GM08714 (cell line): ENCODE measurements around the gene DNAL4.

Experiments
- H3K4me3 ChIP-seq: fragments of 200-500 bp; sonication (Bioruptor generic); 2 replicates; pipeline ENCODE4 v1.5.1; 2014; ENCODE audit warnings: mild to moderate bottlenecking, low read length, inconsistent platforms
- ZNF274 ChIP-seq: IDR thresholded peaks from 2 replicates; pipeline ENCODE4 v1.6.1; 2012; ENCODE audit warnings: mild to moderate bottlenecking, low read depth, low read length

The DNAL4 gene

DNA sequence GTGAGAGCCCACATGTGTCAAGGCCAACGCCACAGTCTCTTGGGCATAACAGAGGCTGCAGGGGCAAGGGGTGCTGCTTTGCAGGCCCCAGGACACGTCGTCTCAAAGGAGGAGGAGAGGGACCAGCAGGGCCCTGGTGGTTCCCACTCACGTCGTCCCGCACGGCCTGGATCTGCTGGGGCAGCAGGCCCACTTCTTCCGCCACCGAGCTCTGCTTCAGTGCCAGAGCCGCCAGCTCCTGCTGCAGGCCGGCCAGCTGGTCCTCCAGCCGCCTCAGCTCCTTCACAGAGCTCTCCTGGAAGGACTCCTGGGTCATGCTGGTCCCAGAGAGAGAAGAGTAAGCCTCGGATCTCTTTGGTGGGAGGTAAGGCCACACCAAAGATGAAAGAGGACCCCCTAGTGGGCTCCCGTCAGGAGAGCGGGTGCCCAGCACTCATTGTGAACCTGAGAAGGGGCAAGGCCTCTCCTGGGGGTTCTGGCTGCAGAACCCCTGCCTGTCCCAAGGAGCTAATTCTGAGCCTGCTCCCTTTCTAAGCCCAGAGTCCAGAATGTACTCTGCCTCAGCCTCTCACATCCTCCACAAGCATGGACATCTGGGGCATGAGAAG lies 53.7 kb downstream of the DNAL4 start:
- no peak for TF ChIP-seq ZNF274
- H3K4me3 ChIP-seq: no peak overlapping the region

DNA sequence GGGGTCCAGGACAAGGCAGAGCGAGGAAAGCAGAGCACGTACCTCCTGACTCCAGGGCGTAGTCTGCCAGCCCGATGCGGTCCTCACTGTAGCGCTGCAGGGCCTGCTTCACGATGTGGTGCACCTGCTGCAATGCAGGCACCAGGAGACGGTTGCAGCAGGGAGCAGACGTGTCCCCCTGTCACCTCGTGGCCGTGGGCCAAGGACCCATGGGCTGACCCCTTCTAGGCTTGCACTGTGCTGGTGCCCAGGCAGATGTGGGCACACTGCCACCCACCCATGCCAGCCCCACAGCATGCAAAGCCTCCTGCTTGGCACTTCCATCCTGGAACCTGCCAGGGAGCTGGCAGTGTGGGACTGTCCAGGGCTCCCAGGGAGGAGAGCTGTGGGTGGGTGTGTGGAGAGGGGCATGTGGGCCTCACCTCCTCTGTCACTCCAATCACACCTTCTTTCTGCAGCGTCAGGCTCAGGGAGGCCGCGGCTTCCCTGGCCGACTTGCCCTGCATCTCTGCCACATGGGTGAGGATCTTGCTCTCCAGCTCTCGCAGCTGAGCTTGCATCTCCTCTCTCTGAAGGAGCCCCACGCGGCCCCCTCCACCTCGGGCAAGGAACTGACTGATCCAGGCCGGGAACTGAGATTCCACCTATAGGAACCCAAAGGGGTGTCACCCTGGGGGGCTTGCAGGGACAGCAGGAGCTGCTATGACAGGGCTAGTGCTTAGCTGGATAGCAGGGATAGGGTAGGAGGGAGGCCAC lies 54.5 kb downstream of the DNAL4 start:
- no peak for TF ChIP-seq ZNF274
- H3K4me3 ChIP-seq: no peak overlapping the region

DNA sequence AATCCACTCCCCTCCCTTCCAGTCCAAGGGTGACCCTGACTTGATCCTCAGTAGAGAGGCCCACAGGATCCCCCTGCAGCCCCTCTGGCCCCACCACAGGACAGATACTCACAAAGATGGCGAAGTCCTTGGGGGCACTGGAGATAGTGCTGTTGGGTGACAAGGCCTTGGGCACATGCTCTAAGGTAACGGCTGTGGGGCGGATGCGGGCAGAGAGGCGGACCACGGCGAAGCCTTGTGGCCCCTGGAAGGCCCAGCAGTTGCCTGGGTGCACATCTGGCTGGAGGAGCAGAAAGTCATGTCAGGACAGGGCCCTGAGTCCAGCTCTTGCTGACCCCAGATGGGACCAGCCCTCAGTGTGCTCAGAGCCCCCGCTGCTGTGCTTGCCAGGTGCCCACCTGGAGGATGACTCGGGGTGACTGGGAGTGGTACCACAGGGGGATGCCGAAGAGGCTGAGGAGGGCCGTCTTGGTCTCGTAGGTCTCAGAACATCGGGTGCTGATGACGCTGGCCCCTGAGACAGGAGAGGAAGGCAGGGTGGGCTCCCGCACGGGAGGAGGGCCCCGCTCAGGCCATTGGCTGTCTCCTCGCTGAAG lies 55.4 kb downstream of the DNAL4 start:
- no peak overlapping the region for H3K4me3 ChIP-seq
- no peak for TF ChIP-seq ZNF274

DNA sequence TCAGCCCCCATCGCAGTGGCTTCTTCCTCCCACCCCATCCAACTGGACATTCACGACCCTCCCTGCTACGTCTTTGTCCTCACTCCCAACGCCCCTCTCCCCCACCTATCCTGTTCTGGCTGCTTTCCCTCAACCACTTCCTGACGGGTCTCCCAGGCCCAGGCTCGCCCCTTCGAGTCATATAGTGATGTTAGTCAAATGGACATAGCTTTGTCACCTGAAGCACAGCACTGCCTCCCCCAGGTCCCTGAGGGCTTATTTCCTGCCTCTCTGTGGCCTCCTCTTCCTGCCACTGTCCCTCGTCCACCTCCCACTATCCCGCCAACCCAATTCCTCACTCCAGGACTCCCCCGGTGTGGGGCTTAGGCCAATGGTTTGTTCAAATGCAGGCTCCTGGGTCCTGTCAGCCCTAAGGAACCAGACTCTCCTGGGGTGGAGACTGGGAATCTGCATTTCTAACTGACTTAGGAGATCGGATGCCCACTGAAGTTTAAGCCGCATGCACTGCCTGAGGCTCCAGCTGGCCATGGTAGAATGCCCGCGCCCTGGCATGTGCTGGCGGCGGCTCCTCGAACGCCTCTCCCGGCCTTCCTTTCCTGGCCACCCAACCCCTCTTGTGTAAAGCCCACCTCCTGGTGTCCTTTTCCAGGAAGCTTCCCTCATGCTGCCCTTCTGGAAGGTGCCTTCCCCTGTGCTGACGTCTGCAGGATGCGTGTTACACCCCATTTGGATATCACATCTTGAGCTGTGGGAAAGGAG lies 56.5 kb downstream of the DNAL4 start:
- no peak overlapping the region for H3K4me3 ChIP-seq
- TF ChIP-seq ZNF274: no peak

DNA sequence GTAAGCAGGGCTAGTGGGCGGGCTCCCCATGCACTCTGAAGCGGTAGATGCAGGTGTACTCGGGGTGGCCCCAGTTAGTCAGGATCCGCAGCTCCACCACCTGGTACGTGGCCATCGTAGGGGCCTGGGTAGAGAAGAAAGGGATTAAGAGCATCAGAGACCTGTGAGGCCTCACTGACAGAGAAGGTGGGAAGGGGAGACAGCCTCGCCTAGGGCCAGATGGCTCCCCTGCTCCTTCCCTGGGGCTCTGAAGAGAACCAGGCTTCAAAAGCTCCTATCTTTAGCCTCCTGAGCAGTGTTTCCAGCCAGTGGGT lies 57.7 kb downstream of the DNAL4 start:
- H3K4me3 ChIP-seq: no peak overlapping the region
- no peak for TF ChIP-seq ZNF274

DNA sequence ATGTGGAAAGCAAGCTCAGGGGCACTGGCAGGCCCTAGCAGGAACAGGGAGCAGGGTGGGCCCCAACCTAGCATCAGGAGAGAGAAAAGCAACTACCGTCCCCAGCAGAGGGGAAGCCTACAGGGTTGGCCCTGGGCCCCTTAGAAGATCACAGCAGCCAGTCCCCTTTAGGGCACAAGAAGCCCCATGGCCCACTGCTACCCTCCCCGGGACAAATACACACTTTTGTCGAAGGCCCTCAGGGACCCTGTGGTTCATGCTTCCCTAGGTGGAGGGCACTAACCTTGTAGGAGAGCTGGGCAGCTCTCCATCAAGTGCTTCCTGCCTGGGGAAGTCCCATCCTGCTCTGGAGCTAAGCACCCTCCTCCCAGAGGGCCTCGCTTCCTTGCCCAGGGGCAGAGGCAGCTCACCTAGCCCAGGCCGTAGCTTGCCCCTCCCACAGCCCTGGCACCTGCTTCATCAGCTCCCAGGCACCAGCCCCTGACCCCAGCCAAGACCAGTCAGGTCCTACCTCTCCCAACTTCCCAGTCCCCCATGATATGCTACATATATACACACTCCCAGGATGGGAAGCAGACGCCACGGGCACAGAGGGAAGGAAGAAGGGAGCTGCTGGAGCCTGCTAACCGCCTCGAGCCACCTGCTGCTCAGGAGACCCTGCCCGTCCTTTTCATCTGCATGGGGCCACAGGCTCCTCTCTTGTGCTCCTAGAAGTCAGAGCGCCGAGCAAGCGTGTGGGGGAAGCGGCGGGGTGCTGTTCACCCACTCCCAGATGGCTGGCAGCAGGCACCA lies 58.3 kb downstream of the DNAL4 start:
- no peak for TF ChIP-seq ZNF274
- H3K4me3 ChIP-seq: no peak overlapping the region

DNA sequence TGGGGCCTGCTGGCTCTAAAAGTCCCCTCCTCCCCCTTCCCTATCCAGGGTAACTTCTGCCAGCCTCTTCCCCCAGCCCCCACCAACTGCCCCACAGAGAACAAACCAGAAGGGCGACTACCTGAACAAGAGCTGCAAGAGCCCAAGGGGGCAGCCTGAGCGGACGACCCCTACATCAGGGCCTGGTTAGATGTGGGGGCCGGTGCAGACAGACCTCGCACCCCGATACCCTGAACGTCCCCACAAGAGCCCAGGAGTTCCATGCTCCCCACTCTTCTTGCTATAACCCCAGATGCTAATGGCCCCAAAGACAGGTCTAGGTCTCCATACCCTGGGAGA lies 58.8 kb downstream of the DNAL4 start:
- no peak for TF ChIP-seq ZNF274
- no peak overlapping the region for H3K4me3 ChIP-seq

DNA sequence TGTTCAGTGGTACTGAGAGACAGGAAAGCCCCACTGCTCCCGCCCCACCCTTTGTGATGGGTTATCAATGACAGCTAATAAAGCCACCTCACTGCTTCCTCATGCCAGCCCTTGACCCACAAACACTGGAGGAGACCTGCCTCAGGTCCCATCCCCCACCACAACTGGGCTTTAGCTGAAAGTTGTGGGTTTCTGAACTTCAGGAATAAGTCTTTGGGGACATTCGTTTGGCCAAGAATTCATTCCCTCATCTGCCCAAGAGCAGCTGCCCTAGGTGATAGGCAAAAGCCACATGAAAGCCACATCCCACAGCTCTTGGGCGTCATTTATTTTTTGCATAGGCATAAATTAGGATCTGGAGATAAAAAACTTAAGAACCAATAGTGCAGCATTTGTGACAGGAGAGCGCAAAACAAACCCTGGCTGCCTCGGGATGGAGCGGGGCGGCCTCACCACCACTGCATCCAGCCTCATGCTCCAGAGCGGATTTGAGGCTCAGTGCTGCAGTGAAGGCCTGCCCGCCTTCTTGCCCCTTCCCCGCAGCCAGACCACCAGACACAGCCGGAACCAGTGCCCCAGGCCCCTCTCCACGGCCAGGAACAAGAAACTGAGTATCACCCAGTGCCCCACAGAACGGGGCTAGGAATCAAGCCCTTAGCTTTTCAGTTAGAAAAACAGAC lies 59.4 kb downstream of the DNAL4 start:
- no peak for TF ChIP-seq ZNF274
- H3K4me3 ChIP-seq: no peak overlapping the region

DNA sequence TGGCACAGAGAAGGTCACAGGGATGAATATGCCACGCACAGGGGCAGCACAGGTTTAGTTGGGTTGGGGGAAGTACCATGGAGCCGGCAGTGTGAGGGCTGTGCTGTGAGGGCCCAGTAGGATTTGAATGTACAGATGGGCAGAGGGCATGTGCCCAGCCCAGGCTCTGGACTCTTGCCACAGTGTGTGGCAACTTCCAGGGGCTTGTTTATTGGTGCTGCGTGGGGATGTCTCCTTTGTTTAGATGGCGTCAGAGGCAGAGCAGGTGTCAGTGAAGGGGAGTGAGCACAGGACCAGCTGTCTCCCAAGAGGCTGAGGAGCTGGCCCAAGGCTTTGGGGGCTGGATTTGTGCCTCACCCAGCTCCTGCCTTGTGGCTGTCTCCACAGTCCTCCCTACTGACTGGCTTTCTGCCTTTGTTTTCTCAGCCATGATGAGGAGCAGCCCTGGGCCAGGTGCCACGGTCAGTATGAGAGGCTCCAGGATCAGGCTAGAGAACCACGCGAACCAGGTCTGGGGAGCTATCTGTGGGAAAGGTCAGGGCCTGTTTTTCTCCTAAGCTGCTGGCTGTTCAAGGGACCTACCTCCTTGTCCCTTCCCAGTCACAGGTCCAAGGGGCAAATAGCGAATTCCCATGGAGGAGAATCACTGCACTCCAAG lies 60.1 kb downstream of the DNAL4 start:
- H3K4me3 ChIP-seq: no peak overlapping the region
- TF ChIP-seq ZNF274: no peak

DNA sequence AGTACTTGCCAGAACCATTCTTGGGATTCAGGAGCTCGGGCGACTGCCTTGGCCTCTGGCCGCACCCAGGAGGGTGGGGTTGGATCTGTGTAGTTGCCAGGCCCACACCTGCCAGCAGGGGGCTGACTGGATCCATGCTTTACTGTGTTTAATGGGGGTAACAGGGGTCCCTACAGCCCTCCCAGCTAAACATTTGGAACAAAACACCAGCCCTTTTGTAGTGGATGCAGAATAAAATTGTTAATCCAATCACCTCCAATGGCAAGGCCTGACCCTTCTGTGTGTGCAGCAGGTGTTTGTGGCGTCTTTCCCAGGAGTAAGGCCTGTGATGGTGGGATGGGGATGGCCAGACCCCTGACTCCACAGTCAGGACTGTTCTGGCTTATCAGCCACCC lies 60.6 kb downstream of the DNAL4 start:
- TF ChIP-seq ZNF274: no peak
- H3K4me3 ChIP-seq: no peak overlapping the region

DNA sequence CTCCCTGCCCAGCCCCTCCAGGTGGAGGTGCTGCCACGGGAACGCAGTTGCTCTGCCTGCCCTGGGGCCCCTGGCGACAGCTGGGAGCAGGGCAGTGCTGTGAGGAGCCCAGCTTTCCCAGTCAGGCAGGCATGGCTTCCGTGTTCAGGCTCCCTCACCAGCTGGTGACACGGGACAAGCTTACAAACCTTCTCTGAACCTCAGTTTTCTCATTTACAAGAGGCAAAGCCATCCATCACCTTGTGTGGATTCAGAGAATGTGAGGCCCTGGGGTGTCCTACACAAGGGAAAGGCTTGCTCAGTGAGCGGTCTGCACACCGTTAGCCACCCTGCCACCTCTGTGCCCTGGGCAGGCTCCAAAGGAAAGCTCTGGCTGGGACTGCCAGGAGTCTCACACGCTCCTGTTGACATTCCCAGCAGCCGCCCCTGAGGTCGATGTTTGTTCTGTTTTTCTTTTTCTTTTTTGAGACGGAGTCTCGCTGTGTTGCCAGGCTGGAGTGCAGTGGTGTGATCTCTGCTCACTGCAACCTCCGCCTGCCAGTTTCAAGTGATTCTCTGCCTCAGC lies 61.6 kb downstream of the DNAL4 start:
- no peak for TF ChIP-seq ZNF274
- H3K4me3 ChIP-seq: no peak overlapping the region

DNA sequence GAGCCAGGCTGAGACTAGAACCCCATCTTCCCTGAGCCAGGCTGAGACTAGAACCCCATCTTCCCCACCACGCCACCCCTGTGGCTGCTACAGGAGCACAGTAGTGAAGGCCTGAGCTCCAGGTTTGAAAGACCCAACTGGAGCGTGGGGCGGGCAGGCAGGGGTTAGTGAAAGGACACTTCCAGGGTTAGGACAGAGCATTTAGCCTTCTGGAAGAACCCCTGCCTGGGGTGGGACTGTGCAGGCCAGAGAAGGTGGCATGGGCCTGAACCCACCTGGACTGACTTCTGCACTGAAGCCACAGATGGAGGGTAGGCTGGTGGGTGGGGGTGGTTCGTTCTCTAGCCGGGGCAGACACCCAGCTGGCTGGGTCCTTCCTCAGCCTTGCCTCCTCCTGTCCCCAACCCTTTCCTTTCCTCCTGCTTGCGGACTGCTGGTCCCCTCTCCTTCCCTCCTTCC lies 62.2 kb downstream of the DNAL4 start:
- no peak for TF ChIP-seq ZNF274
- no peak overlapping the region for H3K4me3 ChIP-seq

DNA sequence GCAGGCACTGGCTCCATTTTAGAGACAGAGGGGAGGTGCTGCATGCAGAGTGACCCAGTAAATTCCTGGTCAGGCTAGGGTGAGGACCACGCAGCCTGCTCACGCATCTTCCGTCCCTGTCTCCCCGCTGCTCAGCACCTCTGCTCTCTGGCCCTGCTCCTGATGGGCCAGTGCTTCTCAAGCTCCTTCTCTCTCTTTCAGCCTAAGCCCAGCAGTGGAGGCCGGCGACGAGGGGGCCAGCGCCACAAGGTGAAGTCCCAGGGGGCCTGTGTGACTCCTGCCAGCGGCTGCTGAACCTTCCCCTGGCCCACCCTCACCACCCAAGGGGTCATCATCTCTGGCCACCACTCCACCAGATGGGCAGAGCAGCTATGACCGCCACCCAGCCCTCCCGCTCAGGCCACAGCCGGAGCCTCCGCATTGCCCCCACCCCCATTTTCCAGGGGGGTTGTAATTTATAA lies 63.5 kb downstream of the DNAL4 start:
- no peak for TF ChIP-seq ZNF274
- no peak overlapping the region for H3K4me3 ChIP-seq
